ENCODE results near the gene LUZP2. TPM values are rescaled to one million over a fixed set of nuclear protein-coding genes. Genes with fewer than 3 reads are reported as not detected.

LUZP2 gene
- total and polyA plus RNA-seq, 4 donors, result 0.04 to 8.8 (median 0.09) TPM; not detected in 1

DNA sequence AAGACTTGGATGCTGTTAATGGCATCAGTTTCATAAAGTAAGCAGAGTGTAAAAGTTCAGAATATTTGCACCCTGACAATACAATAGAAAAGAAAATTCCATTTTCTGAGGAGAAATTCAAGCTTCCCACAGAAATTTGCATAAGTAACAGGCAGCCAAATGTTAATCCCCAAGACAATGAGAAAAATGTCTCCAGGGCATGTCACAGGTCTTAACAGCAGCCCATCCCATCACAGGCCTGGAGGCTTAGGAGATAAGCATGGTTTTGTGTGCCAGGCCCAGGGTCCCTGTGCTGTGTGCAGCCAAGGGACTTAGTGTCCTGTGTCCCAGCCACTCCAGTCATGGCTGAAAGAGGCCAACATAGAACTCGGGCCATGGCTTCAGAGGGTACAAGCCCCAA, 347.6 kb downstream of the LUZP2 start:
- ATAC-seq (ENCODE audit: insufficient read depth, low FRiP score) (no peak), DNase-seq (no peak)
- Histone ChIP-seq H3K9ac (ENCODE audit: insufficient read depth in 1 of 2, low read length in 2 of 2) (no peak overlapping the region), H3K27me3 (ENCODE audit: control insufficient read depth in 3 of 3, insufficient read depth in 3 of 3, low read length in 2 of 3) (no peaks in the 10 kb centered on the region), H3K4me1 (ENCODE audit: control insufficient read depth in 5 of 5, insufficient read depth in 5 of 5, low read length in 5 of 5) (no peaks in the 10 kb centered on the region), H3K9me3 (ENCODE audit: control insufficient read depth in 4 of 4, insufficient read depth in 3 of 4, low read length in 3 of 4) (peaks cover 0 to 2% (median 0%) of the 10 kb centered on the region in 4 donors), H3K4me3 (no peak overlapping the region), H3K27ac (ENCODE audit: low read depth in 1 of 2, low read length in 1 of 2) (no peak overlapping the region), H3K36me3 (ENCODE audit: control insufficient read depth in 4 of 4, insufficient read depth in 4 of 4, low read length in 4 of 4) (no peaks in the 10 kb centered on the region)
- WGBS, 2 donors, result 87 to 90% methylated on average over 1 of the region's 1 CpG
- TF ChIP-seq, protein P1, sequence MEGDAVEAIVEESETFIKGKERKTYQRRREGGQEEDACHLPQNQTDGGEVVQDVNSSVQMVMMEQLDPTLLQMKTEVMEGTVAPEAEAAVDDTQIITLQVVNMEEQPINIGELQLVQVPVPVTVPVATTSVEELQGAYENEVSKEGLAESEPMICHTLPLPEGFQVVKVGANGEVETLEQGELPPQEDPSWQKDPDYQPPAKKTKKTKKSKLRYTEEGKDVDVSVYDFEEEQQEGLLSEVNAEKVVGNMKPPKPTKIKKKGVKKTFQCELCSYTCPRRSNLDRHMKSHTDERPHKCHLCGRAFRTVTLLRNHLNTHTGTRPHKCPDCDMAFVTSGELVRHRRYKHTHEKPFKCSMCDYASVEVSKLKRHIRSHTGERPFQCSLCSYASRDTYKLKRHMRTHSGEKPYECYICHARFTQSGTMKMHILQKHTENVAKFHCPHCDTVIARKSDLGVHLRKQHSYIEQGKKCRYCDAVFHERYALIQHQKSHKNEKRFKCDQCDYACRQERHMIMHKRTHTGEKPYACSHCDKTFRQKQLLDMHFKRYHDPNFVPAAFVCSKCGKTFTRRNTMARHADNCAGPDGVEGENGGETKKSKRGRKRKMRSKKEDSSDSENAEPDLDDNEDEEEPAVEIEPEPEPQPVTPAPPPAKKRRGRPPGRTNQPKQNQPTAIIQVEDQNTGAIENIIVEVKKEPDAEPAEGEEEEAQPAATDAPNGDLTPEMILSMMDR (IDR thresholded peaks at IDR 0.05; ENCODE audit: control extremely low read depth, extremely low read depth), result no peak

DNA sequence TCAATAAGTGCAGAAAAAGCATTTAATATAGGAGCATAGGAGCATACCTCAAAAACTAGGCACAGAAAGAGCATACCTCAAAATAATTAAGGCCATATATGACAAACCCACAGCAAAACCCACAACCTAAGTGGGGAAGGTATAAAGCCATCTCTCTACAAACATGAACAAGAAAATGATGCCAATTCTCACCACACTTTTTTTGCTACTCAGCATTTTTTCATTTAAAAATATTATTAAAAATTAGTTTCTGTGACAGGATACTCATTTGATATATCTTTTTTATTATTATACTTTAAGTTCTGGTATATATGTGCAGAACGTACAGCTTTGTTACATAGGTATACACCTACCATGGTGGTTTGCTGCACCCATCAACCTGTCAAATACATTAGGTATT, 352.0 kb downstream of the LUZP2 start:
- no peak overlapping the region for H3K4me3 ChIP-seq
- ATAC-seq (ENCODE audit: insufficient read depth, low FRiP score) (no peak), DNase-seq (no peak)
- 89 to 90% methylated on average over 1 of the region's 1 CpG for WGBS, 2 donors
- peaks cover 0 to 2% (median 0%) of the 10 kb centered on the region in 4 donors for H3K9me3 ChIP-seq (ENCODE audit: control insufficient read depth in 4 of 4, insufficient read depth in 3 of 4, low read length in 3 of 4)
- TF ChIP-seq, protein P1 (IDR thresholded peaks at IDR 0.05; ENCODE audit: control extremely low read depth, extremely low read depth), result no peak
- no peaks in the 10 kb centered on the region for H3K36me3 ChIP-seq (ENCODE audit: control insufficient read depth in 4 of 4, insufficient read depth in 4 of 4, low read length in 4 of 4)
- H3K27me3 ChIP-seq (ENCODE audit: control insufficient read depth in 3 of 3, insufficient read depth in 3 of 3, low read length in 2 of 3), result no peaks in the 10 kb centered on the region
- H3K9ac ChIP-seq (ENCODE audit: insufficient read depth in 1 of 2, low read length in 2 of 2), result no peak overlapping the region
- no peaks in the 10 kb centered on the region for H3K4me1 ChIP-seq (ENCODE audit: control insufficient read depth in 5 of 5, insufficient read depth in 5 of 5, low read length in 5 of 5)
- H3K27ac ChIP-seq (ENCODE audit: low read depth in 1 of 2, low read length in 1 of 2), result no peak overlapping the region

DNA sequence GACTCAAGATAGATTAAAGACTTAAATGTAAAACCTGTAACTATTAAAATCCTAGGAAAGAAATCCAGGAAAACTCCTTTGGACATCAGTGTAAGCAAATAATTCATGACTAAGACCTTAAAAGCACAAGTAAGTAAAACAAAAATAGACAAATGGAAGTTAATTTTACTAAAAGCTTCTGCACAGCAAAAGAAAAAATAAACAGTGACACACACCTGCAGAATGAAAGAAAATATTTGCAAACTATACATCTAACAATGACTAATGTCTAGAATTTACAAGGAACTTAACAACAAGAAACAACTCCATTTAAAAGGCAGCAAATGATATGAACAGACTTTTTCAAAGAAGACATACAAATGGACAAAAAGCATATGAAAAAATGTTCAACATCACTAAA, 359.1 kb downstream of the LUZP2 start:
- DNase-seq, result no peak
- Histone ChIP-seq H3K27me3 (ENCODE audit: control insufficient read depth in 3 of 3, insufficient read depth in 3 of 3, low read length in 2 of 3) (no peaks in the 10 kb centered on the region), H3K4me3 (no peak overlapping the region), H3K36me3 (ENCODE audit: control insufficient read depth in 4 of 4, insufficient read depth in 4 of 4, low read length in 4 of 4) (no peaks in the 10 kb centered on the region), H3K9me3 (ENCODE audit: control insufficient read depth in 4 of 4, insufficient read depth in 3 of 4, low read length in 3 of 4) (peaks cover 0 to 15% (median 4%) of the 10 kb centered on the region in 4 donors), H3K4me1 (ENCODE audit: control insufficient read depth in 5 of 5, insufficient read depth in 5 of 5, low read length in 5 of 5) (no peaks in the 10 kb centered on the region), H3K9ac (ENCODE audit: insufficient read depth in 1 of 2, low read length in 2 of 2) (no peak overlapping the region), H3K27ac (ENCODE audit: low read depth in 1 of 2, low read length in 1 of 2) (no peak overlapping the region)
- no peak for ATAC-seq (ENCODE audit: insufficient read depth, low FRiP score)
- TF ChIP-seq, protein P1 (IDR thresholded peaks at IDR 0.05; ENCODE audit: control extremely low read depth, extremely low read depth), result no peak

DNA sequence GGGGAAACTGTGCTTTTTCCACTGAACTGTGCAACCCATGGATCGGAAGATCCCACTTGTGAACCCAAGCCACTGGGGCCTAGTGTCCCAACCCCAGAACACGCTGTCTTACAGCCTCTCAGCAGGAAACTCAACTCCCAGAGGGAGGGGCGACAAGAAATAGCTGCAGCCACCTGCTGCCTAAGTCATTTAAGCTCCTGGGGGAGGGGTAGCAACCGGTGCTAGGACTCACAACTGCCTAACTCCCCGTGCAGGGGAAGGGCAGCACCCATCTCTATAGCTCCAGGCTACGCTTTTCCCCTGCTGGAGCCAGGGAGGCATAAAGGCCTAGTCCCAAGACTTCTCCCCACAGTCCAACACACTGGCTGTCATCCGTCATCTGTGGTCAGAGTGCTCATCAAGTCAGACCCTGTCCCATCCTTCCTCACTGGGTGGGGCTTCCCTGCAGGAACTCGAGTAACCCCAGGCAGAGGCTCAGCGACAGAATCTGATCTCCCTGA, 363.0 kb downstream of the LUZP2 start:
- Histone ChIP-seq H3K9me3 (ENCODE audit: control insufficient read depth in 4 of 4, insufficient read depth in 3 of 4, low read length in 3 of 4) (peaks cover 0 to 14% (median 8%) of the 10 kb centered on the region in 4 donors), H3K27me3 (ENCODE audit: control insufficient read depth in 3 of 3, insufficient read depth in 3 of 3, low read length in 2 of 3) (no peaks in the 10 kb centered on the region), H3K9ac (ENCODE audit: insufficient read depth in 1 of 2, low read length in 2 of 2) (no peak overlapping the region), H3K4me1 (ENCODE audit: control insufficient read depth in 5 of 5, insufficient read depth in 5 of 5, low read length in 5 of 5) (no peaks in the 10 kb centered on the region), H3K4me3 (no peak overlapping the region), H3K27ac (ENCODE audit: low read depth in 1 of 2, low read length in 1 of 2) (no peak overlapping the region), H3K36me3 (ENCODE audit: control insufficient read depth in 4 of 4, insufficient read depth in 4 of 4, low read length in 4 of 4) (no peaks in the 10 kb centered on the region)
- WGBS, 2 donors, result 88 to 94% methylated on average over 9 of the region's 9 CpGs
- no peak for DNase-seq
- TF ChIP-seq, protein P1 (IDR thresholded peaks at IDR 0.05; ENCODE audit: control extremely low read depth, extremely low read depth), result no peak
- ATAC-seq (ENCODE audit: insufficient read depth, low FRiP score), result no peak
